Myocyte (in vitro differentiated cells): ENCODE results near the gene PAK3. TPM values are rescaled to one million over a fixed set of nuclear protein-coding genes. Genes with fewer than 3 reads are reported as not detected.
A peak's percentile ranks its signal among the peaks of the same experiment; 100 is the strongest.

ENCODE experiments used
- DNase-seq: peaks from one replicate; pipeline ENCODE4 v3.0.0-alpha.2; 2012; ENCODE audit warnings: low read depth
- total RNA-seq: library from RNA; depleted of rRNA; stranded (reverse); fragments of >200 nt; gene quantifications from 2 replicates; pipeline ENCODE4 v1.2.3, GENCODE V29; 2014

PAK3 gene
- total RNA-seq, 1 donor from 2014 or later = not detected

DNA sequence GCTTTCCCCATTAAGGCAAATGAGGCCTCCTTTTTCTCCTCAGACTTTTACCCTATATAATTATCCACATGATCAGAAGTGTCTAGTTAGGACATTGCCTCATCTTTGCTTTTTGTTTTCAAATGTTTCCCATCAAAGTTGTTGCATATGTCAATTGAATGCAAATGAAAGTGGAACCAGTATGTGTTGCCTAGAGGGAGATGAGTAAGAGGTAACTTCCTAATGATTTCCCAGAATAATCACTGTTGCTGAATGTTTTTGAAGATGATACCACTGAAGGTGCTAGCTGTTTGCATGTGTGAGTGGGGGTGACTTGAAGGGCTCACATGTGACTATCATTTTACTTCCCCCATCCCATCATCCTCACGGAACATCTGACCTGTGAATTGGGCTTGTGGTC lies 33.9 kb downstream of the PAK3 start:
- DNase-seq = no peak

DNA sequence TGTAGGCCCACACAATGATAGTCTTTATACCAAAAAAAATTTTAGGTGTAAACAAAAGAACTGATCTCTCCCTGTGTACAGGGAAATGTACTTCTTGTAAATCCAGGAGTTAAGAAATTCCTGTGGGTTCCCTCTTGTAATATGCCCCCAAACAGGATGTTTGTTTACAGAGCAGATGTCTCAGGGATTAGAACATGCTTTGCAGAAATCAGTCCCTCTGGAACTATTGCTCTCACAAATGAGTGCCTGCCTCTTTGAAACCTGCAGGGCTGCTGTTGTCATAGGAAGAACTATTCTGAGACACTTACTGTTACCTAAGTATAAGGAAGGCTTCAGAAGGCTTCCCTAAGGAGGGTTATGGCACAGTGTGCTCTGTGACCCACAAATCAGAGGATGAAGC lies 35.6 kb downstream of the PAK3 start:
- DNase-seq = no peak

- DNase-seq = no peak
These were observed 37.4 kb downstream of the PAK3 start for GRCh38 chrX:111133389-111133788.

- no peak for DNase-seq
These were observed 49.9 kb downstream of the PAK3 start for GRCh38 chrX:111145878-111146277.

DNA sequence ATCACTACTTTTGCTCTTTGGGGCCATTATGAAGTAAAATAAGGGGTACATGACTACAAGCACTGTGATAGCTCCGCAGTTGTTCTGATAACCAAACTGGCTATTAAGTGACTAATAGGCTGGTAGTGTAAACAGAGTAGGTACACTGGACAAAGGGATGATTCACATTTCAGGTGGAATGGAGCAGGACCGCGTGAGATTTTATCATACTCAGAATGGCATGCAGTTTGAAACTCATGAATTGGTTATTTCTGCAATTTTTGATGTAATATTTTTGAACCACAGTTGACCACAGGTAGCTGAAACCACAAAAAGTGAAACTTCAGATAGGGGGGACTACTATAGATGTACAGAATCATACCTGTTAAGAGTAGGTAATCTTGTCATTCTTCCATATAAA lies 55.8 kb downstream of the PAK3 start:
- no peak for DNase-seq

DNA sequence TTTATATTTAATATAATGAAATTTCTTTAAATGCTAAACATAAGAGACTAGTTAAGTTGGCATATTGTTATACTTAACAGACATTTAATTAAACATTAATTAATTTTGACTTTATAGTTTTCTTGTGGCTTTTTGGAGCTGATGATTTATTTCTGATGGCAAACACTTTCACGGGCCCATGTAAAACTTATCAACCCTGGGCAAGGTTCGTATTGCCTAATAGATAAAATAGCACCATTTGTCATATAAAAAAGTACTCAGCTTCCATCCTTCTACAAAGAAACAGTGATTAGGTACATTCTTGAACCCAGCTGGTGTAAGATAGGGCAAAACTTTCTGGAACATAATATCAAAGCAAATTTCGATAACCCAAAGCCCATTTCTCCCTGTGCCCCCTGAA lies 63.2 kb downstream of the PAK3 start:
- no peak for DNase-seq

DNA sequence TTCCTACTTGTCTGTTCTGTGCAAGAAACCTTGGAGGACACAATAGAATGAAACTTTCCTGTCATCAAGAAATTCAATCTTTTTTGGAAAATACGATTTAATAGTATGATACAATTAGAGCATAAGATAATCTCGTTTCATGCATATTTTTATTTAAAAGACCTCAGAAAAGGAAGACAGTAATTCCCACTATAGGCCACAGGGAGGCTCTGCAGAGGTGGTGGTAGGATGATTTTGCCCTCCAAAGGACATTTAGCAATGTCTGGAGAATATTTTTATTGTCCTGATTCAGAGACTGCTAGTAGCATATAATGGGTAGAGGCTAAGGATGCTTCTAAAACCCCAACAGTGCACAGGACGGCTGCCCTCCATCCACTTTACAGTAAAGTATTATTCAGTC lies 68.7 kb downstream of the PAK3 start:
- DNase-seq = no peak

DNA sequence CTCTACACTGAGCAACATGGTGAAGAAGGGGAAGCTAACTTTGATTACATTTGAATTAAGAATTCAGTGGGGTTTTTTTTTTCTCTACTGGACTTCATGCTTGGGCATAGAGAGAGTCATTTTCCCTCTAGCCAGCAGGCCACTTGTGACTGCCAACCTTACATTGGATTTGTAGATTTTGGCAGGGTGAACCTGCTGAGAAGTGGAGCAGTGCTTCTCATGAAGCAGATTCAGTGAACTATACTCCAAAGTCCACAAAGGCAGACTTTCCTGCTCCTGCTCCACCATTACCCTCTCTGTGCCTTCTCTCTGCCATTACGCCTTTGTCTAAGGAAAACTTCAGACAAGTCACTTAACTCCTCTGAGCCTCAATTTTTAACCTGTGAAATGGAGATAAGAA lies 69.9 kb downstream of the PAK3 start:
- no peak for DNase-seq

GRCh38 chrX:111167334-111167733 lies 71.3 kb downstream of the PAK3 start:
- DNase-seq = no peak

- peak; percentile 2 for DNase-seq
These were observed 72.3 kb downstream of the PAK3 start for GRCh38 chrX:111168314-111168713.

DNA sequence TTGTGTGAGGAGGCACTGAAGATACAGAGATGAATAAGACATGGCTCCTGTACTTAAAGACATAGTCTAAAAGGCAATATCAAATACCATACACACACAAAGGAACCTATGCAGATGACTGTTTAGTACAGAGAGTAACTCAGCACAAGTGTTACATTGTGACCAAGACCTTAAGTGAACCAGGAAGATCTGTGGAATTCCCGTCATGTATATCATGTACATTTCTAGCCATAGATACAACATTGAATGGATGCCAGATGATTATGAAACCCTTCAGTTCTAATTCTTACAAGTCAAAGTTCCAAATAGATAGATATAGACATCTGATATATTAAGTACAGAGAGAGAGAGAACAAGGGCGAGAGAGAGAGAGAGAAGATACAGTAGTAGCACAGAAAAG lies 73.2 kb downstream of the PAK3 start:
- DNase-seq = no peak

DNA sequence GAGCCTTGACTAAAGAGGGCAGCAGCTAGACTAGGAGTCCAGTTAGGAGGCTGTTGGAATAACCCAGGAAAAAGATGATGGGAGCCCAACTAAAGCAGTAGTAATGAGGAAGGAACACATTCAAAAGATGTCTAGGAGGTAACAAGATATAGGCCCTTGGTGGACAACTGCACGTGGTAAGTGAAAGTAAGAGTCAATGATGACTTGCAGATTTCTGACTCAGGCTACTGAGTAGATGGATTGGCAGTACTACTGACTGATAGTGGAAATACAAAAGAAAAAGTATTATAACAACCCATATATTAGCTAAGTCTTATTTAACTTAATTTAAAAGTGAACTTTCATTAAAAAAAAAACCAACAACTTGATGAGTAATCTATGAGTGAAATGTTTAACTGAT lies 74.0 kb downstream of the PAK3 start:
- DNase-seq = no peak

DNA sequence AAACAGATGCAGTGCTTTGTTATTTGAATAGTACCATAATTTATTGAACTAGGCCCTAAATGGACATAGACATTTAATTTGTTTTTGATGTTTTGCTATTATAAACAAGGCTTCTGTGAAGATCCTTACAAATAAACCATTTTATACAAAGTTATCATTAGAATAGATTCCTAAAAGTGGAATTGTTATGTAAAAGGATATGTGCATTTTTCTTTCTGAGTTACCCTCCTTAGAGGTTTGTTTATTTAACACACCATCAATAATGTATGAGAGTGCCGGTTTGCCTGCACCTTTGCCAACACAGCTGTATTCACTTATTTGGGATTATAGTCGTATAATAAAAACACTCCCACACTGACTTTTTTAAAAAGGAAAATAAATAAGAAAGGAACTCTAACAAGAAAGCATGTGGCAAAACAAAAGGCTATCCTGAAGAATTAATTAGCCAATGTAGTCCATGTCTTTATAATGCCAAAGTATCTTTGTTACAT lies 84.8 kb downstream of the PAK3 start:
- no peak for DNase-seq

- no peak for DNase-seq
These were observed 86.0 kb downstream of the PAK3 start for GRCh38 chrX:111181951-111182350.

DNA sequence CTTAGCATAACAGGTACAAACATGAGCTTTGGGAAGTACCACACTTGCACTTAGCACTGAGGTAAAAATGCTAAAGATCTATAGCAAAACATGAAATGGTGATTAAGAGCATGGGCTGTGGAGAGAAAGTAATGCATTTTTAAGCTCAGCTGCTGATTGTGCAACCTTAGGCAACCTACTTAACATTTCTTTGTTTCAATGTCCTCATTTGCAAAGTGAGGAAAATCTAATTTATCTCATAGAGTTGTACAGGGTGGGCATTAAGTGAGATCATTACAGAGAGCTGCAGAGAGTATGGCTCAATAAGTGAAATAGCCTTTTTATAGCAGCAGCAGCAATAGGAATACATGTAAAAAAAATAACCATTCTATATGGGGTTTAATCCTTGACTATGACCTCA lies 87.0 kb downstream of the PAK3 start:
- no peak for DNase-seq

DNA sequence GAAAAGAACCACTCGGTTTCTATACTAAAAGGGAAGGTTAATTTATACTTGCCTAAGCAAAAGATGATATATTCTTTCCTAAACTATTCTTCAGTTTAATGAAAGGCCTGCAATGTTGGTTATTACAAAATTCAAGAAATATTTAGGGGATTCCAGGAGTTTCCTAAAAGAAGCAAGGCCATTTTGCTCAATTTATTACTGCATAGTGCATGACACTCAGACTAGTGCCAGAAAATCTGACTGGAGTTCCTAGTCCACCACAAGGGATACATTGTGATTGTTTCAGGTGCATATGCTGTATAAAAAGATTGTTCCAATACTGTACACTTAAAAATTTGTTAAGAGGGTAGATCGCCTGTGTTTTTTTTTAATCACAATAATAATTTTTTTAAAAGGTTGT lies 95.6 kb downstream of the PAK3 start:
- DNase-seq = no peak

DNA sequence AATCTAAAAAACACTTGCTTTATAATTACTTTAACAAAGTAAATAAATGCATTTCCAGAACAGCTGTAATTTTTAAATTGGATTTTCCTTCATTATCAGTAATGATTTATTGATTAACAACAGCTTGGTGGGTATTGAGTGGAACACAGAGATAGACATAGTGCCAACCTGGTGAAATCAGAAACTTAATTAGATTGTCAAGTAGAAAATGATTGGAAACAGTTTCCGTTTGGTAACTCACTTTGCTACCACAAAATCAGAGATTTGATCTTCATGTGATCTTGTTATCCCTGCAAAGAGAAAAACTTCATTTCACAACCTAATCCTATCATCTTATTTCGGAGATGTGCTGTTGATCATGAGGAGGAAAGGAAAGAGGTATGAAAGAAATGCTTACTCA lies 103.5 kb downstream of the PAK3 start:
- no peak for DNase-seq

DNA sequence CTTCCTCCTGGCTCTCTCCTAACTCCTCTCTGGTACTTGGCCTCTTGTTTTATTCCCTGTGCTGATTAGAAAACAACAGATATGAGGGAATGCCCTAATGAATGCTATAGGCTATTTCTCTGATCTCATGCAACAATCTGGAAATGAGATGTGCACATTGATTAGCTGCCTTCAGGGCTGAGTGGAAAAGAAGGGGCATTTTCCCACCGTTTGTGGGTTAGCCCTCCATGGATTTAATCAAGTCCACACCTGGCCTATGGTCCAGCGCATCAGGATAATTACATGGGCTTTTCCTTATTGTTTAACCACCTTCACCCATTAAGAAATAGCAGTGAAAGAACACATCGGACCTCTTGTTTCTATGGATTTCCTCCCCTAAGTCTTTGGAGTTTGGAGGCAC lies 104.3 kb downstream of the PAK3 start:
- DNase-seq = no peak

GRCh38 chrX:111207851-111208250 lies 111.9 kb downstream of the PAK3 start:
- no peak for DNase-seq

DNA sequence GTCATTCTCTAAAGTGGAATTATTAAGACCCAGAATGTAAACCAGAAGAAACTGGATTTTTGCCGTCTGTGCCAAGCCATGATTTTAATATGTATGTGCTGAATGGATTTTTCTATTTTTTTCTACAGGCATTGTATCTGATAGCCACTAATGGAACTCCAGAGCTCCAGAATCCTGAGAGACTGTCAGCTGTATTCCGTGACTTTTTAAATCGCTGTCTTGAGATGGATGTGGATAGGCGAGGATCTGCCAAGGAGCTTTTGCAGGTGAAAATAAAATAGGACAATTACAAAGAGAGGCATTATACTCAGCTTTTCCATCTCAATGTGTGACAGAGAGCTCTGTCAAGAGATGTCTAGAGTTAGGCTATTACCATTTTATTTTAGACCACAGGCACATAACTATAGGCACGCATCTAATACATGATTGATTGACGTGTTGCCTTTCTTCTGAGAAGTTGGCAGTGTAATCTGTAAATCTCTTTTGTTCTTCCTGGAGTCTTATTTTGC lies 120.4 kb downstream of the PAK3 start:
- DNase-seq = no peak

DNA sequence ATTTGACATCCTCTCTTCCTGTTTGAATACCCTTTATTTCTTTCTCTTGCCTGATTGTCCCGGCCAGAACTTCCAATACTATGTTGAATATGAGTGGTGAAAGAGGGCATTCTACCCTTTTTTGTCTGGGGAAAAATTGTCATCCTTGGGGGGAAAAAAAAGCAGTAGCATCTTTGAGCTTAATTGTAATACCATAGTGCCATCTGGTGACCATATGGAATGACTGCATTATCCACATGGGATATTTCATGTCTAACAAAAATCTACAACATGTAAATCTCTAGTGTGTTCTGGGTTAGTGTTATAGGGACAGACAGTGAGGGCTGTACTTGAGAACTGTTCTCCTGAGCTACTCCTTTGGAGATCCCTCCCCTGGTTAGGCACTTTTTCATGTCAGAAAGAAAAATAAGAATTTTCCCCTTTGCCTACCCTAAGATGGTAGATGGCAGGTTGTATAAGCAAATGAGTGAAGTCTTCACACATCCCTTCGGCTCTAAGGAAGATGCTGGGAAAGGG lies 148.3 kb downstream of the PAK3 start:
- no peak for DNase-seq

- DNase-seq = no peak
These were observed 159.1 kb downstream of the PAK3 start for GRCh38 chrX:111254896-111255693.

DNA sequence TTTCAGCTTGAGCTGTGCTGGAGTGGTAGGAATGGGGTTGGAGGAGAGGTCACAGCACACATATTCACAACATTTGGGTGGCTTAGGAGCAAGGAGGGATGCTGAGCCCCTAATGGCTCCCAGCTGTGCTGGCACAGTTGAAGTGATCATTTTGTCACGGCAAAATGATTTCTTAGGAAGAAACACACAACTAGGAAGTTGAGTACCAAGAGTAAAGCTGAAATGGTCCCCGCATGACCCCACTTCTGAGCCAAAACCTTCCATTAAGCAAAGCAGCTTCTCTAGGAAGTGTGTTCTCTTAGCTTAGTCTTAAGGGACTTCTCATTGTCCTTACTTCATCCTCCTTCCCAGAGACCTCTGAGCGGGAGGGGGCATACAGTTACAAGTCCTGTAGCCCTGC lies 161.7 kb downstream of the PAK3 start:
- no peak for DNase-seq
